Measurements from ENCODE around the gene ATG9A. TPM values are rescaled to one million over a fixed set of nuclear protein-coding genes. Genes with fewer than 3 reads are reported as not detected.
A peak's percentile ranks its signal among the peaks of the same experiment; 100 is the strongest.

Gene ATG9A
- total RNA-seq, 1 experiment from 2014 or later = 42.9 TPM

DNA sequence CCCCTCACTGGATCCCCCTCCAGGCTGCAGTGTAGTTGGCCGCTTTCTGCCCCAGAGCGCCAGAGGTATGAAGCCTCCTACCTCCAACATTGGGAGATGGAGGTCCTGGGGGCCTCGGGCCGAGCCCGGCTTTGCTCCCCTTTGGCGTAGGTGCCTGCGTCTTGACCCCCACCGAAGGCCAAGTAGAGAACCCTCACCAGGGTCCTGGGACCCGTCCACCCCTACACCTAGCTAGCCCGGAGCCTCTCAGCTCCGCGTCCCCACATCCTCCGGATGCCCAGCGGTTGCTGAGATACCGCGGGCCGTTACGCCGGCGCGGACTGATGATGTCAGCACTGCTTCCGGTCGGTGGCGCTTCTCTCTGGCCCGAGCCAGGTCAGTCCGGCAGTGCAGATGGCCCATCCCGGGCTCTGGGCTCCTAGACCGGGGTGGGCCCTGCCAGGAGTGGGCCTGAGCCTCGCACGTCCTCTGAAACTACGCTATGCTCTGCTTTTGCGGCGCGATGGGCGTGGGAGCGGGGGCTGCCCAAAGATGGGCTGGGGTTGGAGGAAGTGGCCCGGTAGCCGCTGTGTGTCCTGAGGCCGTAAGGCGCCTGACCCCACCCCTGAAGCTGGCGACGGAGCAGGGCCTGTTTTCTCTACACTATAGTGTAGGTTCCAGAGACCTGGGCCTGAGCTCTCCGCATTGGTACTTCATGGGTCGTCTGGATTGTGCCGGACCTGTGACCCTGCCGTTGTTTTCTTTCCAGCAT lies 15.9 kb upstream of the ATG9A start, which contains the start of the genes GLB1L and STK16 (continued):
- TF ChIP-seq, protein P1, sequence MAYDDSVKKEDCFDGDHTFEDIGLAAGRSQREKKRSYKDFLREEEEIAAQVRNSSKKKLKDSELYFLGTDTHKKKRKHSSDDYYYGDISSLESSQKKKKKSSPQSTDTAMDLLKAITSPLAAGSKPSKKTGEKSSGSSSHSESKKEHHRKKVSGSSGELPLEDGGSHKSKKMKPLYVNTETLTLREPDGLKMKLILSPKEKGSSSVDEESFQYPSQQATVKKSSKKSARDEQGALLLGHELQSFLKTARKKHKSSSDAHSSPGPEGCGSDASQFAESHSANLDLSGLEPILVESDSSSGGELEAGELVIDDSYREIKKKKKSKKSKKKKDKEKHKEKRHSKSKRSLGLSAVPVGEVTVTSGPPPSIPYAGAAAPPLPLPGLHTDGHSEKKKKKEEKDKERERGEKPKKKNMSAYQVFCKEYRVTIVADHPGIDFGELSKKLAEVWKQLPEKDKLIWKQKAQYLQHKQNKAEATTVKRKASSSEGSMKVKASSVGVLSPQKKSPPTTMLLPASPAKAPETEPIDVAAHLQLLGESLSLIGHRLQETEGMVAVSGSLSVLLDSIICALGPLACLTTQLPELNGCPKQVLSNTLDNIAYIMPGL (CRISPR knock-in tag; IDR thresholded peaks at IDR 0.05) = peak; percentile 63
- TF ChIP-seq CBFB (CRISPR knock-in tag; IDR thresholded peaks at IDR 0.05; ENCODE audit: low read depth) (peak; percentile 80; the same call in 1 of the 2 replicates), ESRRA (CRISPR knock-in tag; IDR thresholded peaks at IDR 0.05; ENCODE audit: borderline replicate concordance) (0 out of 2 replicates have a peak, but pooled peaks have one; percentile 53), TCF7 (CRISPR knock-in tag; IDR thresholded peaks at IDR 0.05; ENCODE audit: low read depth) (no peak), GABPB1 (CRISPR knock-in tag; IDR thresholded peaks at IDR 0.05) (peak; percentile 92), FOXP1 (CRISPR knock-in tag; IDR thresholded peaks at IDR 0.05; ENCODE audit: borderline replicate concordance) (peak; percentile 71; the same call in 1 of the 2 replicates), MYBL2 (CRISPR knock-in tag; IDR thresholded peaks at IDR 0.05) (peak; percentile 92; the same call in 1 of the 2 replicates), ZNF317 (CRISPR knock-in tag; IDR thresholded peaks at IDR 0.05; ENCODE audit: borderline replicate concordance, low read depth) (0 out of 2 replicates have a peak, but pooled peaks have one; percentile 28), CREM (CRISPR knock-in tag; IDR thresholded peaks at IDR 0.05) (peak; percentile 99), NR1H2 (CRISPR knock-in tag; IDR thresholded peaks at IDR 0.05) (no peak), FOXK1 (CRISPR knock-in tag; IDR thresholded peaks at IDR 0.05) (peak; percentile 84), TP53 (CRISPR knock-in tag; IDR thresholded peaks at IDR 0.05) (peak; percentile 91)
- TF ChIP-seq, protein P2, sequence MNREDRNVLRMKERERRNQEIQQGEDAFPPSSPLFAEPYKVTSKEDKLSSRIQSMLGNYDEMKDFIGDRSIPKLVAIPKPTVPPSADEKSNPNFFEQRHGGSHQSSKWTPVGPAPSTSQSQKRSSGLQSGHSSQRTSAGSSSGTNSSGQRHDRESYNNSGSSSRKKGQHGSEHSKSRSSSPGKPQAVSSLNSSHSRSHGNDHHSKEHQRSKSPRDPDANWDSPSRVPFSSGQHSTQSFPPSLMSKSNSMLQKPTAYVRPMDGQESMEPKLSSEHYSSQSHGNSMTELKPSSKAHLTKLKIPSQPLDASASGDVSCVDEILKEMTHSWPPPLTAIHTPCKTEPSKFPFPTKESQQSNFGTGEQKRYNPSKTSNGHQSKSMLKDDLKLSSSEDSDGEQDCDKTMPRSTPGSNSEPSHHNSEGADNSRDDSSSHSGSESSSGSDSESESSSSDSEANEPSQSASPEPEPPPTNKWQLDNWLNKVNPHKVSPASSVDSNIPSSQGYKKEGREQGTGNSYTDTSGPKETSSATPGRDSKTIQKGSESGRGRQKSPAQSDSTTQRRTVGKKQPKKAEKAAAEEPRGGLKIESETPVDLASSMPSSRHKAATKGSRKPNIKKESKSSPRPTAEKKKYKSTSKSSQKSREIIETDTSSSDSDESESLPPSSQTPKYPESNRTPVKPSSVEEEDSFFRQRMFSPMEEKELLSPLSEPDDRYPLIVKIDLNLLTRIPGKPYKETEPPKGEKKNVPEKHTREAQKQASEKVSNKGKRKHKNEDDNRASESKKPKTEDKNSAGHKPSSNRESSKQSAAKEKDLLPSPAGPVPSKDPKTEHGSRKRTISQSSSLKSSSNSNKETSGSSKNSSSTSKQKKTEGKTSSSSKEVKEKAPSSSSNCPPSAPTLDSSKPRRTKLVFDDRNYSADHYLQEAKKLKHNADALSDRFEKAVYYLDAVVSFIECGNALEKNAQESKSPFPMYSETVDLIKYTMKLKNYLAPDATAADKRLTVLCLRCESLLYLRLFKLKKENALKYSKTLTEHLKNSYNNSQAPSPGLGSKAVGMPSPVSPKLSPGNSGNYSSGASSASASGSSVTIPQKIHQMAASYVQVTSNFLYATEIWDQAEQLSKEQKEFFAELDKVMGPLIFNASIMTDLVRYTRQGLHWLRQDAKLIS (CRISPR knock-in tag; IDR thresholded peaks at IDR 0.05; ENCODE audit: borderline replicate concordance) = peak; percentile 23; the same call in 1 of the 2 replicates
- TF ChIP-seq, protein P3, sequence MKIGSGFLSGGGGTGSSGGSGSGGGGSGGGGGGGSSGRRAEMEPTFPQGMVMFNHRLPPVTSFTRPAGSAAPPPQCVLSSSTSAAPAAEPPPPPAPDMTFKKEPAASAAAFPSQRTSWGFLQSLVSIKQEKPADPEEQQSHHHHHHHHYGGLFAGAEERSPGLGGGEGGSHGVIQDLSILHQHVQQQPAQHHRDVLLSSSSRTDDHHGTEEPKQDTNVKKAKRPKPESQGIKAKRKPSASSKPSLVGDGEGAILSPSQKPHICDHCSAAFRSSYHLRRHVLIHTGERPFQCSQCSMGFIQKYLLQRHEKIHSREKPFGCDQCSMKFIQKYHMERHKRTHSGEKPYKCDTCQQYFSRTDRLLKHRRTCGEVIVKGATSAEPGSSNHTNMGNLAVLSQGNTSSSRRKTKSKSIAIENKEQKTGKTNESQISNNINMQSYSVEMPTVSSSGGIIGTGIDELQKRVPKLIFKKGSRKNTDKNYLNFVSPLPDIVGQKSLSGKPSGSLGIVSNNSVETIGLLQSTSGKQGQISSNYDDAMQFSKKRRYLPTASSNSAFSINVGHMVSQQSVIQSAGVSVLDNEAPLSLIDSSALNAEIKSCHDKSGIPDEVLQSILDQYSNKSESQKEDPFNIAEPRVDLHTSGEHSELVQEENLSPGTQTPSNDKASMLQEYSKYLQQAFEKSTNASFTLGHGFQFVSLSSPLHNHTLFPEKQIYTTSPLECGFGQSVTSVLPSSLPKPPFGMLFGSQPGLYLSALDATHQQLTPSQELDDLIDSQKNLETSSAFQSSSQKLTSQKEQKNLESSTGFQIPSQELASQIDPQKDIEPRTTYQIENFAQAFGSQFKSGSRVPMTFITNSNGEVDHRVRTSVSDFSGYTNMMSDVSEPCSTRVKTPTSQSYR (CRISPR knock-in tag; IDR thresholded peaks at IDR 0.05) = 0 out of 2 replicates have a peak, but pooled peaks have one; percentile 41
- TF ChIP-seq, protein P4, sequence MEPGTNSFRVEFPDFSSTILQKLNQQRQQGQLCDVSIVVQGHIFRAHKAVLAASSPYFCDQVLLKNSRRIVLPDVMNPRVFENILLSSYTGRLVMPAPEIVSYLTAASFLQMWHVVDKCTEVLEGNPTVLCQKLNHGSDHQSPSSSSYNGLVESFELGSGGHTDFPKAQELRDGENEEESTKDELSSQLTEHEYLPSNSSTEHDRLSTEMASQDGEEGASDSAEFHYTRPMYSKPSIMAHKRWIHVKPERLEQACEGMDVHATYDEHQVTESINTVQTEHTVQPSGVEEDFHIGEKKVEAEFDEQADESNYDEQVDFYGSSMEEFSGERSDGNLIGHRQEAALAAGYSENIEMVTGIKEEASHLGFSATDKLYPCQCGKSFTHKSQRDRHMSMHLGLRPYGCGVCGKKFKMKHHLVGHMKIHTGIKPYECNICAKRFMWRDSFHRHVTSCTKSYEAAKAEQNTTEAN (CRISPR knock-in tag; IDR thresholded peaks at IDR 0.05) = 0 out of 2 replicates have a peak, but pooled peaks have one; percentile 45
- TF ChIP-seq, protein P5, sequence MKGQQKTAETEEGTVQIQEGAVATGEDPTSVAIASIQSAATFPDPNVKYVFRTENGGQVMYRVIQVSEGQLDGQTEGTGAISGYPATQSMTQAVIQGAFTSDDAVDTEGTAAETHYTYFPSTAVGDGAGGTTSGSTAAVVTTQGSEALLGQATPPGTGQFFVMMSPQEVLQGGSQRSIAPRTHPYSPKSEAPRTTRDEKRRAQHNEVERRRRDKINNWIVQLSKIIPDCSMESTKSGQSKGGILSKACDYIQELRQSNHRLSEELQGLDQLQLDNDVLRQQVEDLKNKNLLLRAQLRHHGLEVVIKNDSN (CRISPR knock-in tag; IDR thresholded peaks at IDR 0.05) = 0 out of 2 replicates have a peak, but pooled peaks have one; percentile 31
- TF ChIP-seq, protein P6, sequence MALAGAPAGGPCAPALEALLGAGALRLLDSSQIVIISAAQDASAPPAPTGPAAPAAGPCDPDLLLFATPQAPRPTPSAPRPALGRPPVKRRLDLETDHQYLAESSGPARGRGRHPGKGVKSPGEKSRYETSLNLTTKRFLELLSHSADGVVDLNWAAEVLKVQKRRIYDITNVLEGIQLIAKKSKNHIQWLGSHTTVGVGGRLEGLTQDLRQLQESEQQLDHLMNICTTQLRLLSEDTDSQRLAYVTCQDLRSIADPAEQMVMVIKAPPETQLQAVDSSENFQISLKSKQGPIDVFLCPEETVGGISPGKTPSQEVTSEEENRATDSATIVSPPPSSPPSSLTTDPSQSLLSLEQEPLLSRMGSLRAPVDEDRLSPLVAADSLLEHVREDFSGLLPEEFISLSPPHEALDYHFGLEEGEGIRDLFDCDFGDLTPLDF (CRISPR knock-in tag; IDR thresholded peaks at IDR 0.05) = 0 out of 2 replicates have a peak, but pooled peaks have one; percentile 71
- TF ChIP-seq, protein P7, sequence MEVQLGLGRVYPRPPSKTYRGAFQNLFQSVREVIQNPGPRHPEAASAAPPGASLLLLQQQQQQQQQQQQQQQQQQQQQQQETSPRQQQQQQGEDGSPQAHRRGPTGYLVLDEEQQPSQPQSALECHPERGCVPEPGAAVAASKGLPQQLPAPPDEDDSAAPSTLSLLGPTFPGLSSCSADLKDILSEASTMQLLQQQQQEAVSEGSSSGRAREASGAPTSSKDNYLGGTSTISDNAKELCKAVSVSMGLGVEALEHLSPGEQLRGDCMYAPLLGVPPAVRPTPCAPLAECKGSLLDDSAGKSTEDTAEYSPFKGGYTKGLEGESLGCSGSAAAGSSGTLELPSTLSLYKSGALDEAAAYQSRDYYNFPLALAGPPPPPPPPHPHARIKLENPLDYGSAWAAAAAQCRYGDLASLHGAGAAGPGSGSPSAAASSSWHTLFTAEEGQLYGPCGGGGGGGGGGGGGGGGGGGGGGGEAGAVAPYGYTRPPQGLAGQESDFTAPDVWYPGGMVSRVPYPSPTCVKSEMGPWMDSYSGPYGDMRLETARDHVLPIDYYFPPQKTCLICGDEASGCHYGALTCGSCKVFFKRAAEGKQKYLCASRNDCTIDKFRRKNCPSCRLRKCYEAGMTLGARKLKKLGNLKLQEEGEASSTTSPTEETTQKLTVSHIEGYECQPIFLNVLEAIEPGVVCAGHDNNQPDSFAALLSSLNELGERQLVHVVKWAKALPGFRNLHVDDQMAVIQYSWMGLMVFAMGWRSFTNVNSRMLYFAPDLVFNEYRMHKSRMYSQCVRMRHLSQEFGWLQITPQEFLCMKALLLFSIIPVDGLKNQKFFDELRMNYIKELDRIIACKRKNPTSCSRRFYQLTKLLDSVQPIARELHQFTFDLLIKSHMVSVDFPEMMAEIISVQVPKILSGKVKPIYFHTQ (CRISPR knock-in tag; IDR thresholded peaks at IDR 0.05) = no peak
- TF ChIP-seq, protein P8, sequence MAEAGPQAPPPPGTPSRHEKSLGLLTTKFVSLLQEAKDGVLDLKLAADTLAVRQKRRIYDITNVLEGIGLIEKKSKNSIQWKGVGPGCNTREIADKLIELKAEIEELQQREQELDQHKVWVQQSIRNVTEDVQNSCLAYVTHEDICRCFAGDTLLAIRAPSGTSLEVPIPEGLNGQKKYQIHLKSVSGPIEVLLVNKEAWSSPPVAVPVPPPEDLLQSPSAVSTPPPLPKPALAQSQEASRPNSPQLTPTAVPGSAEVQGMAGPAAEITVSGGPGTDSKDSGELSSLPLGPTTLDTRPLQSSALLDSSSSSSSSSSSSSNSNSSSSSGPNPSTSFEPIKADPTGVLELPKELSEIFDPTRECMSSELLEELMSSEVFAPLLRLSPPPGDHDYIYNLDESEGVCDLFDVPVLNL (CRISPR knock-in tag; IDR thresholded peaks at IDR 0.05; ENCODE audit: borderline replicate concordance, low read depth) = no peak
- TF ChIP-seq, protein P9, sequence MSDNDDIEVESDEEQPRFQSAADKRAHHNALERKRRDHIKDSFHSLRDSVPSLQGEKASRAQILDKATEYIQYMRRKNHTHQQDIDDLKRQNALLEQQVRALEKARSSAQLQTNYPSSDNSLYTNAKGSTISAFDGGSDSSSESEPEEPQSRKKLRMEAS (CRISPR knock-in tag; IDR thresholded peaks at IDR 0.05) = peak; percentile 72
